HG03520 (cell line): ENCODE results near the gene ZNF70.

Experiments used
- ATAC-seq: cut with Tn5 transposase; IDR thresholded peaks from one replicate; pipeline ENCODE4 v1.9.1; 2021; ENCODE audit warnings: mild to moderate bottlenecking, moderate library complexity; ENCODE audit not compliant: unreplicated experiment

The ZNF70 gene

DNA sequence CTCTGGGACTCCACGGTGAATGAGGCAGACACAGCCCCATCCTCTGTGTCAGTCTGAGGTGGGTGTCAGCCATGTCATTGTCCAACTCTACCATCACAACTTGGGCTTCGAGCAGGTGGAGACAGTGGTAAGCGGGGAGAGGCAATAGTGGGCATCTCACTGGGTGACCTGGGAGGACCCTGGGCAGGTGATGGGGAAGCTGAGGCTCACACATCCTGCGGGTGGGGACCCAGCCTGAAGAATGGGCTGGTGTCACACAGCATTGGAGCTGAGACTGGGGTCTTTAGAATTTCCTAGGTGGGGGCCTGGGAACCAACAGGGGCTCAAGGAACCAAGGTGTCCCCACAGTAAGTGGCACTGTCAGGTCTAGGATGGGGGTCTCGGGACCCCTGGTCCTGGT, 28.8 kb upstream of the ZNF70 start:
- no peak for ATAC-seq

DNA sequence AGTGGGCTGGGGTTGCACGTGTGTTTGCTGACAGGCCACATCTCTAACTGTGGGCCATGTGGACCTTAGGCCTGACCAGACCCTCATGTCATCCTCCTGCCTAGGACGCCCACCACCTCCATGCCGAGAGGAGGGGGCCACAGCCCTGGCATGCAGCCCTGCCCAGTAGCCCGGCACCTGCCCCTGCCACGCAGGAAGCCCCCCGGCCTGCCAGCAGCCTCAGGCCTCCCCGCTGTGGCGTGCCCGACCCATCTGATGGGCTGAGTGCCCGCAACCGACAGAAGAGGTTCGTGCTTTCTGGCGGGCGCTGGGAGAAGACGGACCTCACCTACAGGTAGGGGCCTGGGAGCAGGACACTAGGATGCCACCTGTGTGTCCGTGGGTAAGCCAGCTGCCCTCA, 28.2 kb upstream of the ZNF70 start:
- ATAC-seq = no peak

DNA sequence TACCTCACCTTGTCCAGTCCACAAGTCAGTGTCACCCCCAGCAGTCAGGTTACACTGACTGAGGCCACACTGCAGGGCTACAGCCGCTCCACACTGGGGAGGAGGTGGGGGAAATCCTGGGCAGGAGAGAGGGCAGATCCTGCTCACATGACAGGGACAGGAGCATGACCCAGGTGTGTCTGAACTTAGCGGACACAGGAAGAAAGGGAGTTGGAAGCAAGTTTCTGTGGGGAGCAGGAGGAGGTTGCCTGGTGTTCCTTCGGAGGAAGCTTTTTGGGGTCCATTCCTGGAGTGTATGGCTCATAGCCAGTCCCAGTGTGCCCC, 27.6 kb upstream of the ZNF70 start:
- ATAC-seq = no peak

DNA sequence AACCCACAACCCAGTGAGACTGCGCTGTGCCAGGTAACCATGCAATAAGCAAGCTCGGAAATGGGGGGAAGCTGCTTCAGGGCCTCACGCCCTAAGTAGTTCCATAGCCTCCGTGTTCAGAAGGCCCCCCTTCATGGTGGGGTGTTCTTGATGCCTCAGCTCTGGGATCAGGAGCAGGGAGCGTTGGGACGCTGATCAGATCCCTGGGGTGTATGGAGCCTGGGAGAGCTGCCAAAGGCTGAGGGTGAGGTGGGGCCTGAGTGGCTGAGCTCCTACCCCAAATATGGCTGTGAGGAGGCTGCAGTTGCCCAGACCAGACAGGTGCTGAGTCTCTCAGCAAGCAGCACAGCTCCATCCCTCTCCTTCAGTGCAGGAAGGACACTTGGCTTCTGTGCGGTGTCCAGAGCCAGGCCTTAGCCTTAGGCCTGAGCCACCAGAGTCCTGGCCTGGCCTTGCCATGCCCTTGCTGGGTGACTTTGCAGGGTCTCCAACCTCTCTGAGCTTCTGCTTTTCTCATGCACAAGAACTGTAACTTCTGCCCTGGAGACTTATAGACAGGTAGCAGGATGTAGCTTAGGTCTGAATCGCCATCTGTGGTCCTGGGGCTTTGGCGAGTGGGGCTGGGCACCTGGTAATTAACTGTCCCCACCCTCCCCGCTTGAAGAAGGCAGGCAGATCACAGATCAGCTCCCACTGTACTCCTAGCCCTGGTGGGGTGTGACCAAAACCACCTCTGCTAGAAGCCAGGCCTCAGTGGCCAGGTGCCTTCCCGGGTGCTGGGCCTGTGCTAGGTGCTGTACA, 27.1 kb upstream of the ZNF70 start:
- no peak for ATAC-seq

DNA sequence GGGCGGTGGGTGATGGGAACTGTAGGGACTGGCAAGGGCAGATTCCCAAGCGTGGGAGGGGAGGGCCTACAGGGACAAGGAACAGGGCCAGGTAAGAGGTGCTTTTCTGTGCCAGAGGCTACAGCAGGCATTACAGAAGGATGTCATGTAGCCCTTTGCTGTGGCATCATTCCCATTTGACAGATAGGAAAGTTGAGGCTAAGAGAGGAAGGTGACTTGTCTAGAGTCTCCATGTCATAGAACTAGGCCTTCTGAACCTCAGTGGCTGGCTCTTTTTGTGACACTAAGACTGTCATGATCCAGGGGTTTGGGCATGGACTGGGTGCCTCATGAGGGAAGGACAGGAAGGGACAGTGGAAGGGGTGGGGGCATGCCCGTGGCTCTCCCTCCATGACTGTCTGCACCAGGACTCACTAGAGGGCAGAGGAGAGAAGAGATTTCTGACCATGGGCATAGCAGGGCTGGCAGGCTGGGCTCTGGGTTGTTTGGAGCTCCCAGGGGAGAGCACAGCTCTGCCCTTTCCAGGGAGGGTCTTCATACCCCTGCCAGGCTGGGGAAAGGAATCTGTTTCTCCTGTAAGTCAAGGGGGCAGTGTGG, 25.0 kb upstream of the ZNF70 start:
- no peak for ATAC-seq

DNA sequence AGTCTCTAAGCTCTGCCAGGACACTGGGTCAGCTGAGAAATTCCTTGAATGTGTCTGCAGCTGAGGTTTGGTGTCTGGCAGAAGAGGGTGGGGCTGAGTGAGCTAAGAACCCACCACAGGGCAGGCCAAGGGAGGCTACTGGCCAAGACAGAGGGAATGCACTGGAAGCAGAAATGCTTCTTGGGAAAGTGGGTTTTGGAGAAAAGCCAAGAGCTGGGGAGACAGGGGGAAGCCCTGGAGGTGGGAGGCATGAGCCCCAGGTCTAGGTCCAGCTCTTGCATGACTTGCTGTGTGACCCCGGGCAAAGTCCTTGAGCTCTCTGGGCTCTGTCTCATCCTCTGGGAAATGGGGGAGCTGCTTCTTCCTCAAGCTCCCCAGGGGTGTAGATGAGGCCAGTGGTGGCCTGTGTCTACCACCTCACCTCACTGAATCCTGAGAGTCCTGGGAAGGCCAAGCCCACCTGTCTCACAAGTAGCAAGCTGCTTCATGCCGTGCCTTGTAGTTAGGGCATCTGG, 24.1 kb upstream of the ZNF70 start:
- no peak for ATAC-seq

DNA sequence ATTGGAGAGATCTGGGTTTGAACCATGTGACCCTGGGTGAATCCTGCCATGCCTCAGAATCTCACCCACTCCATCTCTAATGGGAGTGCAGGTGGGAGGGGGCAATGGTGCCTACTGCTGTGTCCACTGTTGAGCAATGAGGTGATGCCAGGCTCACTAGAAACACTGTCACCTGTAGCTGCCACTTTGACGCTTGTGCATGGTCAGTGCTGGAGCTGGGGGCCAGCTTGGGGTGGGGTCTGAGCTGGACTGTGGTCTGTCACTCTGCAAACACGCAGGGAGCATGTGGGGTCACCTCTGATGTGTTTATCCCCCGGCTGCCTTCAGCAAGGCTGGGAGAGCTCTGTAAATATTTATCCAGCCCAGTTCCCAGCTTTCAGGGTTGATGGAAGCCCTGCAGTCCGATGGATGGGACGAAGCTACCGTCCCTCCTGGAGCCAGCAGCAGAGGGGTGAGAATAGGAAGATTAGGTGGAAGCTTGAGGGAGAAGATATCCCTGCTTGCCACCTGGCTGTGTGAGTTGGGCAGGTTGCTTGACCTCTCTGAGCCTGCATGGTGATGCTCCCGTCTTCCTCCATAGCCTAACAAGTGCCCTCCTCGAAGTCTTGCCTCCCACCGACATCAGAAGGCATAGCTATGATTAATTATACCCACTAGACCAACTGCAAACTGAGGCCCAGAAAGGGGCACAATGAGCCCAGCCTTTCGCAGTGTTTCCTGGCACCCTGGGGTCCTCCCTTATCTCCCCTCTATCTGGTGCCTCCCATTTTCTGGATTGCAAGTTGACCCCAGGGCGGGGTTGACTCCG, 23.4 kb upstream of the ZNF70 start:
- no peak for ATAC-seq

DNA sequence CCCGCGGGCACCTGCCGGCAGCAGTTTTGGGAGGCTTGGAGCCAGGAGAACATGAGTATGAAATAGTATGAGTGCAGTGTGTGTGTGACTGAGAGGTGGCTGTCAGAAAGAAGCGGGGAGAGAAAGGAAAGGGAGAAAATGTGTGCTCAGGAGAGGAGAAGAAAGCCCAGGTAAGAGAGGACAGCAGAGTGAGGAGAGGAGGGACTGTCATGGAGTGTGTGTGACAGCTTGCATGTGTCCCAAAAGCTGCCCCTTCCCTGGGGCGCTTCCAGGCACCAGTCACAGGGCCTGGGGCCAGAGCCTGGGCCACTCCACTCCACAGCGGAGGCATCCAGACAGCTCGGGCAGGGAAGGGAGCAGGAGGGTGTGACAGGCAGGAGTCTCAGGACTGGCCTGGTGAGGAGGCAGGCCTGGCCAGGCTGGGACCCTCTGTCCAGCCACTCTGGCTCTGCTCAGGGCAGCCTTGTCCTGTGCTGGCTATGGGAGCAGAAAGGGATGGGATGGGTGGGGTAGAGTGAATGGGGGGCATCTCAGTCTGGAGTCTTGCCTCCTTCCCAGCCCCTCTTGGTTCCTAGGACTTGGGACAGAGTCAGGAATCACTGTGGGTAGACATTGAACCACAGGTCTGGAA, 22.7 kb upstream of the ZNF70 start:
- ATAC-seq = no peak

DNA sequence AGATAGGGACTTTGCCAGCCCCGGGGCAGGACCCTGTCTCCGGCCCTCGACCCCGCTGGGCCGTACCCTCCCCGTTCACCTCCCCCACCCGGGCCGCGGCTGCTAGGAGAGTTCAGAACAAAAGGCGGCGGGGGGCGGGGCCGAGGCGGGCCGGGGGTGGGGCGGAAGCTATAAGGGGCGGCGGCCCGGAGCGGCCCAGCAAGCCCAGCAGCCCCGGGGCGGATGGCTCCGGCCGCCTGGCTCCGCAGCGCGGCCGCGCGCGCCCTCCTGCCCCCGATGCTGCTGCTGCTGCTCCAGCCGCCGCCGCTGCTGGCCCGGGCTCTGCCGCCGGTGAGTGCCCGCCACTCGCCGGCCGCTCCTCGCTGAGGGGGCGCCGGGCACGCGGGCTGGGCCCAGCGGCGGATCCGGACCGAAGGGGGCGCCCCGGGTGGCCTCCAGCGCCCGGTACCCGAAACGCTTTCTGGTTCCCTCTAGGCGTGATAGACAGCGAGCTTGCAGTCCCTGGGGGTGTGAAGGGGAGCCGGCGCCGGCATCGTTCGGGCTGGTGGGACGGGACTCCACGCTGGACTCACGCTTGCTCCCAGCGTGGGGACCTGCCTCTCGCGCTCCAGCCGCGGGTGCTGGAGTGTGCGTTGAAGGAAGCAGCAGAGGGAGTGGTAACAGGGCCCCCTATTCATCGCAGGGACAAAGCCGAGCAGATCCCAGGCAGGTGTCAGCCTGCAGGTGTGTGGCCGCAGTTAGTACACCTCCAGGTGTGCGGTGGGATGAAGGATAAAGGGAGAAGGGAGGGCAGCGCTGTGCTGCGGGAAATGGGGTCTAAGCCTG, 21.9 kb upstream of the ZNF70 start, which contains the start of gene MMP11:
TSS of gene MMP11 (plus strand) at position 201 of the 825 bp plus-strand sequence. CDS start at position 223, 22 bp downstream.
- no peak for ATAC-seq

DNA sequence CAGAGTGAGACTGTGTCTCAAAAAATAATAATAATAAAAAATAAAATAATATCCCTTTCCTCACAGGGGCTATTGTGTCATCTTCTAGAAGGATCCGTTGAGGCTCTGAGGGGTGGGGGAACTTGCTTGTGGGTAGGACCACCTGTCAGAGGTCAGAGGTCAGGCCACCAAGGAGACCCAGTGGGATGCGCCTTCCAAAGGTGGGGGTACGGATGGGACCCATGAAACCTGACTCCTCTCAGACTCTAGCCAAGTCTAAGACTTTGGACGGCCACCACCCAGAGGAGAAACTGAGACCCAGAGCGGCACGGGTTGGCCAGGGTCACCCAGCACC, 21.4 kb upstream of the ZNF70 start:
- no peak for ATAC-seq

DNA sequence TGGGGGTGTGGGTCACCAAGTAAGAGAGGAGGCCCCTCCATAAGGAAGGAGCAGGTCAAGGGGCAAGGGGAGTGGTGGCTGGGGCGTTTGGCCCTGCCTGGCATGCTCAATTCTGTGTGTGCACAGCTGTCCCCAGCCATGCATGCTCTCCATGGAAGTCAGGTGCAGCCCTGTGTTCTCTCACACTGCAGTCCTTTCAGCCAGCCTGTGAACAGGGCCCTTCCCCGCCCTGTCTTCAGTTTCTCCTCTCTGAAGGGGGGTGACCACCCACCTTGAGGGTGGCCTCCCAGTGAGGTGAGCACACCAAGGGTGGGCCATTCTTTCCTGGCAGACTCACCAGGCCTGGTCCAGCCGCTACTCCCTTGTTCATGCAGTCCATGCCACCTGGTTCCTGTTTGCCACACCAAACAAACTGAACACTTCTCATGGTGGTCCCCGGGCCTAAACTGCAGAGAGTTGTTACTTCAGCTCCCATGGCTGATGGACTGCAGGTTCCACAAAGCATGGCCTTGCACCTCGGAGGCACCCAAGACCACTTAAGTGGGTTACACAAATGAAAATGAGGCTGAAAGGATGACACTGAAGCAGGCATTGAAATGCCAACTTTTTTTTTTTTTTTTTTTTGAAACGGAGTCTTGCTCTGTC, 18.5 kb upstream of the ZNF70 start:
- ATAC-seq = no peak

DNA sequence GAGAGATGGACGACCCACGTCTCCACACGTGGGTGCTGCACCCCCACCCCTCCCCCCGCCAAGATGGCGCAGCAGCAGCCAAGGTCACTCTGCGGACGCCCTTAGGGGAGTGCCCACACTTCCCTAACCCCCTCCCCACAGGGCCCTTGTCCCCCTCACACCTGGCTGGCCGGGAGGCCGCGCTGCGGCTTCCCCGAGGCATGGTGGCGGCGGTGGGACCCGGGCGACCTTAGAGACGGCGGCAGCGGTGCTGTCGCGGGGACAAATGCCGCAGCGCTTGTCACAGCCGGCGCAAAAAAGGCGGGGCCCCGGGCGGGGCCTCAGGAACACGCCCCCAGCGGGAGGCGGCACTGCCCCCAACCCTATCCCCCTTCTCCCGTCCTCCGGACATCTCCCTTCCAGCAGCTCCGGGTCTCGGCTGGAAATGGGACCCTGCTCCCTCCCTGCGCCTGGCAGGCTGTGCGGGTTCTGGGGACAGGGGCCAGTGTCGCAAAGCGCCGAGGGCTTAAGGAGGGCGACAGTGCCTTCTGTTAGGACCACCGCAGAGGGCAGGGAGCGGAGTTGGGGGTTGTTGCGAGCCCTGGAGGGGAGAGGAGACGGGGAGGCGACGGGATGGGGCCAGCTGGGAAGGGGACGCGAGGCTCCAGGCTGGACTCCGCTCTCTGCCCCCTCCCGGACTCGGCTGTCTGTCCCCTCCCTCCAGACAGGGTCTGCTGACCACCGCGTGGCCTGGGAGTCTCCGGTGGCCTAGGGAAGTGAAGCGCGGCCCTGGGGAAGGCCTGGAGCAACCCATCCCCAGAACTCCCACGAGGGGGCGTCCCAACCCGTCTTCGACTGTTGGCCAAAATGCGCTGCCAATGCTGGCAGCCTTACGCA, 17.0 kb upstream of the ZNF70 start, which contains the start of gene CHCHD10:
TSS of gene CHCHD10 (minus strand) at position 300 of the 876 bp plus-strand sequence. CDS start at position 202, 98 bp downstream.
- no peak for ATAC-seq

DNA sequence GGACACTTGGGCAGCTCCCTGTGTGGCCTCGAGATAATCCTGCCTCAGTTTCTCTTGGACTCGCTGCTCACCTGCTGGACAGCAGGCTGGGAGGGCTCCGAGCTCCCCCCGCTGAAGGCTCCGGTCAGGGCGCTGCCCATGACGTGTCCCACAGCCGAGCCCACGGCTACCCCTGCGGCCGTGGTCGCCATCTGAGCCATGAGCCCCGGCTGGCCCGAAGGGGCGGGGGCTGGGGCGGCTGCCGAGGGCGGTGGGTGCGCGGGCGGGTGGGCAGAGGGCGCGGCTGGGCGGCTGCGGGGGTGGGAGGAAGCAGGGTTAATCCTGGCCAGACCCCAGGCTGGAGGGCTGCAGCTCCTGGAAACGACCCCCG, 16.4 kb upstream of the ZNF70 start:
- no peak for ATAC-seq

DNA sequence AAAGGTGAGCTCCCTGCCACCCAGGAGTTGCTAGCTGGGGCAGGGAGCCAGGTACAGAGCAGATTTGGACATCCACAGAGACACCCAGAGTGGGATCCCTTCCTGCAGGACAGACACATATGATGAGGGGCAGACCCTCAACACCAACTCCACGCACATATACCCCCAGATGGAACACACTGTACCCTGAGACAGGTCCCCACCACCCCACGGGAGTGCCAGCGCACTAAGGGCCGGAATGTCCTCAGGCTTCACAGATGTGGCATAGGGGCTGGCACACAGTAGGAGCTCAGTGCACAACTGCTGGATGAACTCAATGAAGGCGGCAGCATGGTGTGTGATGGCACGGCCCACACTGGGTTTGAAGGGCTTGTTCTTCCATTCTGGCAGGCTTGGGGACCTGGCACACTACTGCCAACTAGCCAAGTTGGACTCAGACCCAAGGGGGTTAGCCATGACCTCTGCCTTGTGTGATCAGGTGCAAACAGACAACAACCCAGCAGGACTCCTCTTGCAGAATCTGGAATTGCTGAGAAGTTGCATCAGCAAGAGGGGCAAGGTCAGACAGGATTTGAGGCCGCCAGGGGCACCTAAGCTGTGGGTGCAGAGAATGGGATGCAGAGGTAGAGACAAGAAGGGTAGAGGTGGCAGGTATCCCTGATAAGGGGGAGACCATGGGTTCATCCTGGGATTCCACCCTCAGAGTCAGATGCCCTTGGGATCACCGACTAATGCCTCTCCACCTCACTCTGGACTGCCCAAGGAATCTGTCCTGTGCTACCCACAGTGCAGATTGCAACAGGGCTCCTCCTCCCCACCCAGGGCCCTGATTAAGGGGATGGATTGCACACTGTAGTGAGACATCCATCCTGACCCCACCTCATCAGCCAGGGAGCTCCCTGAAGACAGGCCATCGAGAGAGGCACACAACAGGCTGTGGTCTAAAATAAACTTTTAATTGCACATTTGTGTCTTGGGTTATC, 14.3 kb upstream of the ZNF70 start:
- no peak for ATAC-seq

DNA sequence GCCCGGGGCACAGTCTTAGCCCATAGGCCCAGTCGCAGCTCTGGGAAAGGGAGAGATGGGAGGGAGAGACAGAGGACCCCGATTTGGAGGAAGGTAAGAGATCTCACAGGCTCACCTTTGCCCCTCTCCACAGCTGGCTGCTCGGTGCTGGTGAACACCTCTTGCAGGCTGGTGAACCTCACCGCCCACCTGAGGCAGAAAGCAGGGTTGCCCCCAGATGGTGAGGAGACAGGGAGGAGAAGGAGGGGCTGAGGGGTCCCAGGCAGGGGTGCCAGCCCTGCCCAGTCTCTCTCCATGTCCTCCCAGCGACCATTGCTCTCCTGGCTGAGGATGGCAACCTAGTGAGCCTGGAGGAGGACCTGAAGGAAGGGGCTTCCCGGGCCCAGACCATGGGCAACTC, 13.0 kb upstream of the ZNF70 start:
- no peak for ATAC-seq

DNA sequence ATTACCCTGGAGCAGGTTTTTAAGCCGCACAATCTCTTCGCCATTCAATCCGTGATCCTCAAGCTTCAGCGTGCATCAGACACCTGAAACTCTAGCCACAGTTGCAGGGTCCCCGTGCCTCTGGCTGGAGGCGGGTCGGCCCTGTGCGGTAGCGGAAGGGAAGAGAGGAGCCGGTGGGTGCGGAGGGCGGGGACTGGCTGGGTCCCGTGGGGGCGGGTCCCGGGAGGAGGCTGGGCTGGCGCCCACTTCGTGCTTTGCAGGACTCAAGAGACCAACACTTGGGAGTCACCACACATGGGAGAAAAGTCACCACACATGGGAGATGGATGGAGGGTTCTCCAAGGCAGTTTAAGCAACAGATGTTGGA, 12.7 kb upstream of the ZNF70 start:
- ATAC-seq = no peak

DNA sequence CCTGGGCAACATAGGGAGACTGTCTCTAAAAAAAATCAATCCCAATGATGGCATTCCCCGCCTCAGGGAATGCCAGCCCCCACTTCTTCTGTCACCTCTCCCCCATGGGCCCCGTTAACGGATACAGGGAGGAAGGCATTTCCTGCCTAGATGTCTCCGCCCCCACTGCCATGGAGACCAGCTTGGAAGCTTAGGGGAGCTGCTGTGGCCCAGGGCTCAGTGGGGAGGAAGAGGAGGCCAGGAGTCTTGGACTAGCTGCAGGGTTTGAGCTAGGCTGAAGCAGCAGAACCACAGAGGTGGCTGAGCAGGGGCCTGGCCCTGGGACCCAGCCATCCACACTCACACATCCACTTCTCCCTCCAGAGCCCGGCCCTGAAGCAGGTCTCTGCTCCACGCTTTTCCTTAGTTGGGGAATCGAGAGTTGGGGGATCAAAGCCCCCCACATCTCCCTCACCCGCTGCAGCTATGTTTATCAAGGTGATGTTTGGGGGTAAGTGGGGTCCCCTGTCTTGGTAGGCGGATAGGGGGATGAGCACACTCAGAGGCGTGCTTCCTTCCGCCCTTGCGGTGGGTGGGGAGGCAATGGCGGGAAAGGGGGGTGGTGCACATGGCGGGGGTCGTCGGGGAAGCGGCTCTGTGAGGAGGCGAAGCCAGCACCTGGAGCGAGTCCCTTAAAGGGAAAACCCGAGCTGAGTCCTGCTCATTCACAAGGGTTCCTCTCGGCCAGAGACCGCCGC, 12.1 kb upstream of the ZNF70 start, which contains the start of gene C22orf15:
TSS of gene C22orf15 (plus strand) at position 149 of the 737 bp plus-strand sequence. CDS start at position 466, 317 bp downstream.
- ATAC-seq = no peak
